GM18507 (cell line): Measurements from ENCODE around the gene PTPN21.
A peak's percentile ranks its signal among the peaks of the same experiment; 100 is the strongest.

Experiments
- DNase-seq: peaks from one replicate; pipeline ENCODE4 v3.0.0; 2011; ENCODE audit warnings: low read depth; ENCODE audit not compliant: insufficient read length; ENCODE audit errors: extremely low spot score
- FAIRE-seq: peaks from 2 replicates; lab custom pipeline; 2011; peaks lifted over from hg19 to GRCh38; lab: Jason Lieb, UNC

Gene PTPN21

GRCh38 chr14:88478931-88479330 is 75.9 kb downstream of the PTPN21 start:
- no peak for FAIRE-seq
- no peak for DNase-seq

DNA sequence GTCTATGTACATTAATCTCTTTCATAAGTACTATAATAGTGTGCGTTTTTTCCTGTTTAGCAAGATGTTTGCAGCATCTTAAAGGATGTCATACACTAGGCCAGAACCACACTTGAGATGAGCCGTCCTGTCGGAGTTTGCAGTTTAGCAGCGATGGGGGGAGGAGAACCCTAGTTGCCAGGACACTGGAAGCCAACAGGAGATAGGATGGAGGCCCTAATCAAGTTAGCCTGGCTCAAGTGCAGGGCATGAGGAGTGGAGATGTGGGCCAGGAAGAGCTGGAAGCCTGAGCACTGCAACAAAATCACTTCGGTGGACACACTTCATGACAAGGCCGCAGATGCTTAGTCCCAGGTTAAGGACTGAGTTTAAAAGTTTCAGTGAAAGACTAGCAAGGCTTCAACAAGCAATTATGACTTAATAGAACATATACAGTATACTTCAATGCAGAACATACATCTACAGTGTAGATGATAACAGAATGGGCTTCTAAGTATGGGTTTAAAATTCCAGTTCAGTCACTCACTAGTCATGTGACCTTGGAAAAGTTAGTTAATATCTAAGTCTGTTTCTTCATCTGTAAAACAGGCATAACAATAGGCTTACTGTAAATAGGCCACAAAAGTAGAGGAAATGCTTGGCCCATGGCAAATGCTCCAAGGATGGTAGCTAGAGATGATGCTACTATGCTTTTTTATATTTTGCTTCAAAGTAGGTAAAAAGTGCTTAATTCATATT is 77.1 kb downstream of the PTPN21 start:
- DNase-seq (no peak), FAIRE-seq (no peak)

- FAIRE-seq (no peak), DNase-seq (no peak)
Measured at GRCh38 chr14:88476825-88477224, 78.0 kb downstream of the PTPN21 start.

- DNase-seq = no peak
- no peak for FAIRE-seq
Measured at GRCh38 chr14:88476214-88476774, 78.5 kb downstream of the PTPN21 start.

DNA sequence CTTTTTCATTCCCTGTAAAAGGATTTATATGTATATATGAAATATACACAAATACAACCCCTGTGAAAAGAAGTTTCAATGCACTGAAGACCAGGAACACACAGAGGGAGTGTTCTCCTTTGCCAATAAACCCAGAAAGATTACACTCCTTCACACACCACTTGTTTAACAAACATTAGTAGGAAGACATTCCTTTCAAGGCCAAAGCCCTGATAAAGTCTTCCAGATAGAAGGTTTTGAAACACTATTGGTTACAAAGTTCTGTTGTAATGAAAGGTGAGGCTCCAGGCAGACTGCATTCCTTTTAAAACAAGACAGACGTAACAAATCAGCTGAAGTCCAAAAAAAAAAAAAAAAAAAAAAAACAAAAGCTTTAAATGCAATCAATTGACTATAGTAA is 81.0 kb downstream of the PTPN21 start:
- FAIRE-seq (no peak), DNase-seq (no peak)

GRCh38 chr14:88470542-88471440 is 84.0 kb downstream of the PTPN21 start:
- FAIRE-seq (no peak), DNase-seq (no peak)

GRCh38 chr14:88468406-88468805 is 86.4 kb downstream of the PTPN21 start:
- no peak for DNase-seq
- FAIRE-seq = no peak

DNA sequence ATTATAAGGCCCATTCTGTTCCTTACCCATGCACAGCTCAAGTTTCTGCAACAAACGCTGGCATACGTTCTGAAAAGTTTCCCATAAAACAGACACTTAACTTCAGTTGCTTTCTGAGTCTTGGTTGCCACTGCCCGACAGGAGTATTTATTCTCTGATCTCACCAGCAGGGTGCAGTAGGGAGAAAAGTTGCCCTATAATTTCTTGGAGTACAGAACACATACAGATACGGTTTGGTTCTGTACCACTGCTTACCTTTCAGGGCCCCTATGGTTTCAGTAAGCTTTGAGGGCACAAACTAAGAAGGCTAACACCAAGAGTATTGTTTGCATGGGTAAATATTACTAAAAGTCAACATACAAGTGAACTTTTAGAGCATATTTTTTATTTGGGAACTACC is 91.5 kb downstream of the PTPN21 start:
- FAIRE-seq (no peak), DNase-seq (peak; percentile 8)

- FAIRE-seq (no peak), DNase-seq (no peak)
Measured at GRCh38 chr14:88454886-88455285, 99.9 kb downstream of the PTPN21 start.

- no peak for DNase-seq
- no peak for FAIRE-seq
Measured at GRCh38 chr14:88452231-88452630, 102.6 kb downstream of the PTPN21 start.

- FAIRE-seq (no peak), DNase-seq (no peak)
Measured at GRCh38 chr14:88439088-88439487, 115.7 kb downstream of the PTPN21 start.

DNA sequence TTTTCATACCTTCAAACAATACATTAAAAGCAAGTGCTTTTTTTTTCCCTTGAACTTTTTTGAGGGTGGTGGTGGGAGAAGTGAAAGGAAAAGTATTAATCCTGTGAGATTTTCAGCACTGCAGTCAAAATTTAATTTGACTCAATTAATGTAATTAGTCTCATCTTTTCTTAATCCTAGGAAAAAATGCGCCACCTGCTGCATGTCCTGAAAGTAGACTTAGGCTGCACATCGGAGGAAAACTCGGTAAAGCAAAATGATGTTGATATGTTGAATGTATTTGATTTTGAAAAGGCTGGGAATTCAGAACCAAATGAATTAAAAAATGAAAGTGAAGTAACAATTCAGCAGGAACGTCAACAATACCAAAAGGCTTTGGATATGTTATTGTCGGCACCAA is 117.1 kb downstream of the PTPN21 start:
- FAIRE-seq (no peak), DNase-seq (no peak)

GRCh38 chr14:88430976-88431375 is 123.8 kb downstream of the PTPN21 start:
- DNase-seq (no peak), FAIRE-seq (peak; percentile 21)

DNA sequence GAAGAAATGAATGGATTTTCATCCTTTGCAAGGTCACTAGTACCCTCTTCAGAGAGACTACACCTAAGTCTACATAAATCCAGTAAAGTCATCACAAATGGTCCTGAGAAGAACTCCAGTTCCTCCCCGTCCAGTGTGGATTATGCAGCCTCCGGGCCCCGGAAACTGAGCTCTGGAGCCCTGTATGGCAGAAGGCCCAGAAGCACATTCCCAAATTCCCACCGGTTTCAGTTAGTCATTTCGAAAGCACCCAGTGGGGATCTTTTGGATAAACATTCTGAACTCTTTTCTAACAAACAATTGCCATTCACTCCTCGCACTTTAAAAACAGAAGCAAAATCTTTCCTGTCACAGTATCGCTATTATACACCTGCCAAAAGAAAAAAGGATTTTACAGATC is 128.5 kb downstream of the PTPN21 start:
- FAIRE-seq (no peak), DNase-seq (no peak)

DNA sequence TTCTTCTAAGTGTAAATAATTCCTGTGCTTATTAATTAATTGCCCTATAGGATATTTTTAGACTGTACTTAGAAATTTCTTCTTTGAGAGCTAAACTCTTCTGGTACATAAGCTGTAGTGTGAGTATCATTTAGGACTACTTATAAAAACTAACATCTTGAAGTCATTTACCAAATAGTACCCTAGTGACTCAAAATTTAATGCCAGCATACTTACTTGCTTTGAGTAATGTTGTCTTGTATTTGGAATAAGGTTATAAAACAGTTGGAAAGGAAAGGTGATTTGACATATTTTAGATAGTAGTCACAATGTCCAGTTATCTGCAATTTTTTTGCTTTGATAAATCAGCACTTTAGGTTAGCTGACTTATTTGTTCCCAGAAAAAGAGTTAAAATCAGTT is 130.2 kb downstream of the PTPN21 start:
- FAIRE-seq (no peak), DNase-seq (no peak)

DNA sequence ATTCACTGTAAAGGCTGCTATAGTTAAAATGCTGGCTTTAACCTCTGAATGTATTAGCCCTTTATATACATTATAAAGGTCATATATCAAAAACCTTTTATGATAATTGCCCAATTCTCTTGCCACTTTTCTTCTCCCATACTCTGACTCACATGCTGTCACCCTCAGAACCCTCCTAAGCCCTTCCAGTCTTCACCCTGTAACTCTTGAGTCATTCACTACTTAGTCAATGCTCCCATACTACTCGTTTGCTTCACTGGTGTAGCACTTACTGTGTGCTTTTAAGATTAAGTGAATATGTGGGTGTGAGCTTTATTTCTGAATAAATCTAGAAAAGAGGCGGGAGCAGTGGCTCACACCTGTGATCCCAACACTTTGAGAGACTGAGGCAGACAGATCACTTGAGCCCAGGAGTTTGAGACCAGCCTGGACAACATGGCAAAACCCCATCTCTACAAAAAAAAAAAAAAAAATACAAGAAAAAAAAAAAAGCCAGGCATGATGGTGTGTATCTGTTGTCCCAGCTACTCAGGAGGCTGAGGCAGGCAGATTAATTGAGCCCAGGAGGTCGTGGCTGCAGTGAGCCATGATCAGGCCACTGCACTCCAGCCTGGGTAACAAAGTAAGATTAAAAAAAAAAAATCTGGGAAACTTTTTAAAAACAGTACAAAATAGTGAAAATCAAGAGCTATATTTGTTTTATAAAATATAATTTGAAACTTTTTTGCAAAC is 131.7 kb downstream of the PTPN21 start:
- no peak for FAIRE-seq
- DNase-seq = no peak

GRCh38 chr14:88422047-88422446 is 132.8 kb downstream of the PTPN21 start:
- DNase-seq (no peak), FAIRE-seq (no peak)

DNA sequence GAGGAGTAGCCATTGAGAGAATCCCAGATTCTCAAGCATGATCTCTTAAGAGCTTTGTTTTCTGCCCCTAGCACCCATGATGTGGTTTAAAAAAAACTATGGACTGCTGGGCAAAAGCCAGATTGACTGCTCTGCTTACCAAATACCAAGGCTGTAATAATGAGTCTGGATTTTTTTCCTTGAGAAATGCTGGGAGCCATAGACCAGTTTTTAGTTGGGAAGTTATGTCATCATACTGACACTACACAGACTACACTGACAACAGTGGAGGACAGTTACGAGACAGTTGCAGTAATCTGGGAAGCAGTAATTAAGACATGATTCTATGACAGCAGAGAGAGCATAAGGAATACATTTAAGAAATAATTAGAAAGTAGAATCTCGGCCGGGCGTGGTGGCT is 133.5 kb downstream of the PTPN21 start:
- no peak for FAIRE-seq
- no peak for DNase-seq

GRCh38 chr14:88420187-88420586 is 134.6 kb downstream of the PTPN21 start:
- FAIRE-seq (no peak), DNase-seq (no peak)

GRCh38 chr14:88417594-88417993 is 137.2 kb downstream of the PTPN21 start:
- no peak for DNase-seq
- FAIRE-seq = no peak
